Measurements from ENCODE around the gene PVR. TPM values are rescaled to one million over a fixed set of nuclear protein-coding genes. Genes with fewer than 3 reads are reported as not detected.

Gene PVR
- total RNA-seq, 3 donors from 2014 or later: 23.8 to 39.8 (median 26.7) TPM

DNA sequence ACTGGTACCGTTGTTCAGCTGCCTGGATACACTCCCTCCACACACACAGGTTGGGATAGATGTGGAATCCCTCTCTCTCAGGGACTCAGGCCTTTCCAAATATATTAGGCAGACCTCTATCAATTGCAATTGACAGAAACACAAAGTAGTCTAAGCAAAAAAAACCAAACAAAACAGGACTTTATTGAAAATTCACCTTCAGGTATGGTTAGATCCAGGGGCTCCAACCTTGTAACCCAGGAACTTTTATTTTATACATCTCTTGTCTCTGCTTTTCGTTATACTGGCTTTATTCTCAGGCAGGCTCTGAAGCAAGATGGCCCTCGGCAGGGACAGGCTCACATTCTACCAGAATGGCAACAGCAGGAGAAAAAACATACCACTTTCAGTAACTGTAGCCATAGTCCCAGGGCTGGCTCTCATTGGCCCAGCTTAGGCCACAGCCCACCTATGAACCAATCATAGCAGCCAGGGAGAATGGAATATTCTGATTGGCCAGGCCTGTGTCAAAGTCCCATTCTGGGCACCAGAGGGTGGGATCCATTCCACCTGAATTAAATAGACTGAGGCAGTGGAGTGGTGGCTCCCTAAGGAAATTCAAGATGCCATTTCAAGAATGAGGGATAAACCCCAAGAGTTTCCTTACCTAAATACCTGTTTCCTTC is 14.5 kb downstream of the PVR start:
- Histone ChIP-seq H3K4me3 (no peak overlapping the region), H3K36me3 (ENCODE audit: low read depth) (peaks cover 6% of the 10 kb centered on the region), H3K4me1 (ENCODE audit: low read depth) (no peaks in the 10 kb centered on the region), H3K9me3 (no peaks in the 10 kb centered on the region)
- TF ChIP-seq, protein P1, sequence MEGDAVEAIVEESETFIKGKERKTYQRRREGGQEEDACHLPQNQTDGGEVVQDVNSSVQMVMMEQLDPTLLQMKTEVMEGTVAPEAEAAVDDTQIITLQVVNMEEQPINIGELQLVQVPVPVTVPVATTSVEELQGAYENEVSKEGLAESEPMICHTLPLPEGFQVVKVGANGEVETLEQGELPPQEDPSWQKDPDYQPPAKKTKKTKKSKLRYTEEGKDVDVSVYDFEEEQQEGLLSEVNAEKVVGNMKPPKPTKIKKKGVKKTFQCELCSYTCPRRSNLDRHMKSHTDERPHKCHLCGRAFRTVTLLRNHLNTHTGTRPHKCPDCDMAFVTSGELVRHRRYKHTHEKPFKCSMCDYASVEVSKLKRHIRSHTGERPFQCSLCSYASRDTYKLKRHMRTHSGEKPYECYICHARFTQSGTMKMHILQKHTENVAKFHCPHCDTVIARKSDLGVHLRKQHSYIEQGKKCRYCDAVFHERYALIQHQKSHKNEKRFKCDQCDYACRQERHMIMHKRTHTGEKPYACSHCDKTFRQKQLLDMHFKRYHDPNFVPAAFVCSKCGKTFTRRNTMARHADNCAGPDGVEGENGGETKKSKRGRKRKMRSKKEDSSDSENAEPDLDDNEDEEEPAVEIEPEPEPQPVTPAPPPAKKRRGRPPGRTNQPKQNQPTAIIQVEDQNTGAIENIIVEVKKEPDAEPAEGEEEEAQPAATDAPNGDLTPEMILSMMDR (IDR thresholded peaks at IDR 0.05): no peak
- ATAC-seq (peak; percentile 11), DNase-seq (no peak)
- intact Hi-C loops (cut with DNase I, micrococcal nuclease): loop anchor here (5.0 to 10.0 kb wide), 2 partner anchors 81 to 83 kb away; no protein-coding TSS in a partner anchor

- DNase-seq (no peak), ATAC-seq (no peak)
- no peak overlapping the region for H3K4me3 ChIP-seq
- intact Hi-C loops (cut with DNase I, micrococcal nuclease): no loop called here
- TF ChIP-seq, protein P1 (IDR thresholded peaks at IDR 0.05): no peak
- H3K36me3 ChIP-seq (ENCODE audit: low read depth): peaks cover 6% of the 10 kb centered on the region
- no peaks in the 10 kb centered on the region for H3K9me3 ChIP-seq
- no peaks in the 10 kb centered on the region for H3K4me1 ChIP-seq (ENCODE audit: low read depth)
These were observed 16.4 kb downstream of the PVR start for GRCh38 chr19:44660081-44660480.

GRCh38 chr19:44661205-44661604 is 17.5 kb downstream of the PVR start:
- TF ChIP-seq, protein P1 (IDR thresholded peaks at IDR 0.05): no peak
- peaks cover 6% of the 10 kb centered on the region for H3K36me3 ChIP-seq (ENCODE audit: low read depth)
- DNase-seq (no peak), ATAC-seq (no peak)
- no peak overlapping the region for H3K4me3 ChIP-seq
- intact Hi-C loops (cut with DNase I, micrococcal nuclease): no loop called here
- H3K4me1 ChIP-seq (ENCODE audit: low read depth): no peaks in the 10 kb centered on the region
- H3K9me3 ChIP-seq: no peaks in the 10 kb centered on the region

GRCh38 chr19:44661904-44662303 is 18.2 kb downstream of the PVR start:
- no peaks in the 10 kb centered on the region for H3K4me1 ChIP-seq (ENCODE audit: low read depth)
- no peak overlapping the region for H3K4me3 ChIP-seq
- peaks cover 6% of the 10 kb centered on the region for H3K36me3 ChIP-seq (ENCODE audit: low read depth)
- DNase-seq (no peak), ATAC-seq (no peak)
- intact Hi-C loops (cut with DNase I, micrococcal nuclease): no loop called here
- H3K9me3 ChIP-seq: no peaks in the 10 kb centered on the region
- TF ChIP-seq, protein P1 (IDR thresholded peaks at IDR 0.05): no peak

- TF ChIP-seq, protein P1 (IDR thresholded peaks at IDR 0.05): no peak
- ATAC-seq (no peak), DNase-seq (no peak)
- H3K36me3 ChIP-seq (ENCODE audit: low read depth): peaks cover 6% of the 10 kb centered on the region
- no peaks in the 10 kb centered on the region for H3K9me3 ChIP-seq
- H3K4me3 ChIP-seq: no peak overlapping the region
- intact Hi-C loops (cut with DNase I, micrococcal nuclease): no loop called here
- H3K4me1 ChIP-seq (ENCODE audit: low read depth): no peaks in the 10 kb centered on the region
These were observed 19.1 kb downstream of the PVR start for GRCh38 chr19:44662691-44663385.
